Chondrocyte (in vitro differentiated cells): Measurements from ENCODE around the gene FMNL3. TPM values are rescaled to one million over a fixed set of nuclear protein-coding genes. Genes with fewer than 3 reads are reported as not detected.

ENCODE experiments used
- DNase-seq: peaks from one replicate; pipeline ENCODE4 v3.0.0; 2021; ENCODE audit warnings: mixed read lengths, low spot score
- H3K27ac Mint-ChIP-seq: one replicate; pipeline ENCODE4 v1.8.0; 2021; ENCODE audit warnings: mild to moderate bottlenecking, moderate library complexity, mixed read lengths; ENCODE audit not compliant: unreplicated experiment
- H3K27me3 Mint-ChIP-seq: 2 replicates; pipeline ENCODE4 v1.8.0; 2021; ENCODE audit warnings: low read depth, mixed read lengths
- H3K36me3 Mint-ChIP-seq: 2 replicates; pipeline ENCODE4 v1.8.0; 2021; ENCODE audit warnings: low read depth, mixed read lengths
- H3K4me1 Mint-ChIP-seq: 2 replicates; pipeline ENCODE4 v1.8.0; 2021; ENCODE audit warnings: low read depth, mild to moderate bottlenecking, mixed read lengths
- H3K4me3 Mint-ChIP-seq: one replicate; pipeline ENCODE4 v1.8.0; 2021; ENCODE audit warnings: mild to moderate bottlenecking, moderate library complexity, mixed read lengths; ENCODE audit not compliant: unreplicated experiment
- H3K9me3 Mint-ChIP-seq: 2 replicates; pipeline ENCODE4 v1.8.0; 2021; ENCODE audit warnings: low read depth, mixed read lengths
- total RNA-seq: library from RNA; stranded (reverse); gene quantifications from 3 replicates; pipeline ENCODE4 v1.2.1, GENCODE V29; 2021
- TF ChIP-seq, protein P1 (sequence below): fragments of 200-600 bp; sonication (generic); IDR thresholded peaks from 2 replicates; pipeline ENCODE4 v1.5.0; 2021; ENCODE audit warnings: antibody characterized with exemption, mild to moderate bottlenecking, moderate library complexity

Gene FMNL3
- total RNA-seq, 1 donor from 2014 or later, result 55.6 TPM

DNA sequence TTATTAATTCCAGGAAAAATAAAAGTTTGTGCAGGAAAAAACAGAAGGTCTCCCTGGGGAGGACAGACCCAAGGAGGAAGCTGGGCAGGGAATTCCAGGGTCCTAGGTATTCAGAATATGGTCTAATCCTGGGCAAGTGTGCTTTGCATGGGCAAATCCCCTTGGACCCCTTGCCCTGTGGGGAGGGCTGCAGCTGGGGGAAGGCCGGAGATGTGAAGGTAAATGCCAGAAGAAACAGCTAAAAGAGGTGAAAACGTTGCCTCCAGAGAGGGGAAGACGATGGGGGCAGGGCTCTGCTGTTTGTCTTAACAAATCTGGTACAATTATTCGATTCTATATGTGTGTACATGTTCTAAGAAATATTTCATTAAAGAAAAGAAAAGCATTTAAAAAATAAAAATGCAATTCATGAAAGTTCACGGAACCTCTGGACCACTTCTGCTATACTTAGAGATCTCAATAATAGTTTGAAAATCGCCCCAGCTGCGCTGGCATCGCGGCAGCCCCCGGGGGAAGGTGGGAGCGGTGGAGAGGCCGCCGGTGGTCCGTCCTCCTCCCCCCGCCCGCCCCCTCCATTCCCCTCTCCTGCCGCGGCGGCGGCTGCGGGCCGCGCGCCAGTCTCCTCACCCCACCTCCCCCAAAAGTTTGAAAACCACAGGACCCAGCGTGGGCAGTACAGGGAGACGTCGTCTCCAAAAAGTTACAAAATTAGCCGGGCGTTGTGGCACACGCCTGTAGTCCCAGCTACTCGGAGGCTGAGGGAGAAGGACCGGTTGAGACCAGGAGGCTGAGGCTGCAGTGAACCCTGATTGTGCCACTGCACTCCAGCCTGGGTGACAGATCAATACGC is 85.3 kb downstream of the FMNL3 start:
- TF ChIP-seq, protein P1, sequence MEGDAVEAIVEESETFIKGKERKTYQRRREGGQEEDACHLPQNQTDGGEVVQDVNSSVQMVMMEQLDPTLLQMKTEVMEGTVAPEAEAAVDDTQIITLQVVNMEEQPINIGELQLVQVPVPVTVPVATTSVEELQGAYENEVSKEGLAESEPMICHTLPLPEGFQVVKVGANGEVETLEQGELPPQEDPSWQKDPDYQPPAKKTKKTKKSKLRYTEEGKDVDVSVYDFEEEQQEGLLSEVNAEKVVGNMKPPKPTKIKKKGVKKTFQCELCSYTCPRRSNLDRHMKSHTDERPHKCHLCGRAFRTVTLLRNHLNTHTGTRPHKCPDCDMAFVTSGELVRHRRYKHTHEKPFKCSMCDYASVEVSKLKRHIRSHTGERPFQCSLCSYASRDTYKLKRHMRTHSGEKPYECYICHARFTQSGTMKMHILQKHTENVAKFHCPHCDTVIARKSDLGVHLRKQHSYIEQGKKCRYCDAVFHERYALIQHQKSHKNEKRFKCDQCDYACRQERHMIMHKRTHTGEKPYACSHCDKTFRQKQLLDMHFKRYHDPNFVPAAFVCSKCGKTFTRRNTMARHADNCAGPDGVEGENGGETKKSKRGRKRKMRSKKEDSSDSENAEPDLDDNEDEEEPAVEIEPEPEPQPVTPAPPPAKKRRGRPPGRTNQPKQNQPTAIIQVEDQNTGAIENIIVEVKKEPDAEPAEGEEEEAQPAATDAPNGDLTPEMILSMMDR, result no peak
- H3K36me3 Mint-ChIP-seq, result no peaks in the 10 kb centered on the region
- H3K27ac Mint-ChIP-seq, result no peak overlapping the region
- no peak for DNase-seq
- peaks cover 29% of the 10 kb centered on the region for H3K4me1 Mint-ChIP-seq
- peaks cover 1% of the 10 kb centered on the region for H3K27me3 Mint-ChIP-seq
- no peaks in the 10 kb centered on the region for H3K9me3 Mint-ChIP-seq
- peak overlapping the region; percentile 84 for H3K4me3 Mint-ChIP-seq

DNA sequence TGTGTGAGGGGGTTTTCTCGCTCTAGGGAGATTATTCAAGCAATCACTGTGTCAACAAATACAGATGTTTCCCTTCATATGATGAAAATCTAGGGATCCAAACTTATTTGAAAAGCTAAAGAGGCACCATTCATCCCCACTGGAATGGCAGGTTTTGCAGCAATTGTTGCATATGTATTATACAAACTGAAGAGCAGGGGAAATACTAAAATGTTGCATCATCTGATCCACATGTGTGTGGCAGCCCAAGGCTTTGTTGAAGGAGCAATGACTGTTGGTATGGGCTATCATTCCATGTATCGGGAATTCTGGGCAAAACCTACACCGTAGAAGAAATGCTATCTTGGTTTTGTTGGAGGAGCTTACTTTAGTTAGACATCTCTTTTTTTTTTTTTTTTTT is 87.9 kb downstream of the FMNL3 start:
- DNase-seq, result no peak
- Mint-ChIP-seq H3K27me3 (peaks cover 1% of the 10 kb centered on the region), H3K27ac (no peak overlapping the region), H3K4me3 (no peak overlapping the region), H3K36me3 (no peaks in the 10 kb centered on the region), H3K4me1 (peaks cover 26% of the 10 kb centered on the region), H3K9me3 (peaks cover 4% of the 10 kb centered on the region)
- TF ChIP-seq, protein P1, result no peak

DNA sequence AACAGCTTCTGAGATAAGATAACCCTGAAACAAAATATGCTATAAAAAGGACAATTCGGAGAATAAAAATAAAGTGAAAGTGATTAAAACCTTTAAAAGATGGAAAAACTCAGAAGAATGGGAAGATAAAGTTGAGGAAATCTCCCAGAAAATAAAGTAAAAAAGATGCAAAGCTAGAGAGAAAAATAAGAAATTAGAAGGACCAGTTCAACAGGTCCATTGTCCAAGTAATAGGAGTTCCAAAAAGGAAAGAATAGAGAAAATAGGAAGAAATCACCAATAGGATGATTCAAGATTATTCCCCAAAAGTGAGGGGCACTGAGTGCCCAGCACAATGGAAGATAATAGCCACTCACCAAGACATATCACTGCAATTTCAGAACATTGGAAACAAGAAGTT is 88.6 kb downstream of the FMNL3 start:
- H3K27ac Mint-ChIP-seq, result no peak overlapping the region
- no peak overlapping the region for H3K4me3 Mint-ChIP-seq
- TF ChIP-seq, protein P1, result no peak
- H3K36me3 Mint-ChIP-seq, result no peaks in the 10 kb centered on the region
- DNase-seq, result no peak
- H3K9me3 Mint-ChIP-seq, result peaks cover 7% of the 10 kb centered on the region
- H3K4me1 Mint-ChIP-seq, result peaks cover 21% of the 10 kb centered on the region
- H3K27me3 Mint-ChIP-seq, result peaks cover 1% of the 10 kb centered on the region

DNA sequence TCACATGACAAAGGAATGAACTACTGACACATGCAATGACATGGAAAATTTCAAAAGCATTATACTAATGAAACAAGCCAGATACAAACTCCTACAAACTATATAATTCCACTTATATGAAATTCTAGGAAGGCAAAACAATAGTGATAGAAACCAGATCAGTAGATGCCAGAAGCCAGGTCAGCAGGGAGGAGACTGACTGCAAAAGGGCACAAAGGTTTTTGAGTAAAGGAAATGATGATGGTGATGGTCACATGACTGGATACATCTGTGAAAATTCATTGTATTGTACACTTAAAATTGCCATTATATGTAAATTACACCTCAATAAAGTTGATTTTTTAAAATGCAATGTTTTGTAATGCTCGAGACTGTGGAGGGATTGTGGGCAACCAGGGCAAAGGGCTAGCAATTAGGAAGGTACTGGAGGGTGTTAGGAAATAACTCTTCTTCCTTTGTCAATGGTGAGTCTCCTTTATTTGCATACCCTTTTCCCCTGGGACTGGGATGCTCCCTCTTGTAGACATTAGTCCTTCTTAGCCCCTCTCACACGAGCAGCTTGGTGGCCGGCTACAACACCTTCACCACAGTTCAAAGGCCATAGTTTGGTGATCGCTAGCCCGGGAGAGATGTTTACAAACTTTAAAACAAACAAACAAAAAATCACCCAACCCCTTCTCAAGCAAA is 90.5 kb downstream of the FMNL3 start:
- Mint-ChIP-seq H3K36me3 (no peaks in the 10 kb centered on the region), H3K9me3 (peaks cover 7% of the 10 kb centered on the region), H3K4me1 (peaks cover 10% of the 10 kb centered on the region), H3K4me3 (no peak overlapping the region), H3K27ac (no peak overlapping the region), H3K27me3 (peaks cover 1% of the 10 kb centered on the region)
- TF ChIP-seq, protein P1, result no peak
- DNase-seq, result no peak

DNA sequence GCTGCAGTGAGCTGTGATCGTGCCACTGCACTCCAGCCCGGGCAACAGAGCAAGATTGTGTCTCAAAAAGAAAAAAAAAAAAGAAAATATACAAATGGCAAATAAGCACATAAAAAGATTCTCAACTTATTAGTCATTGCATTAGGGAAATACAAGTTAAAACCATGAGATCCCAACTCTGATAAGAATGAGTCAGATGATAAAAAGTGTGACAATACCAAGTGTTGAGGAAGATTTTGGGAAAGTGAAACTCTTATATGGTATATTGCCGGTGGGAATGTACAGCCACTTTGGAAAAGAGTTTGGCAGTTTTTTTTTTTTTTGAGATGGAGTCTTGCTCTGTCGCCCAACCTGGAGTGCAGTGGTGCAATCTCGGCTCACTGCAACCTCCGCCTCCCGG is 91.5 kb downstream of the FMNL3 start:
- no peaks in the 10 kb centered on the region for H3K36me3 Mint-ChIP-seq
- no peak for DNase-seq

More for the DNA sequence above, 91.5 kb downstream of the FMNL3 start:
- H3K27ac Mint-ChIP-seq, result no peak overlapping the region
- peaks cover 7% of the 10 kb centered on the region for H3K9me3 Mint-ChIP-seq
- peaks cover under 1% of the 10 kb centered on the region for H3K4me1 Mint-ChIP-seq
- H3K27me3 Mint-ChIP-seq, result peaks cover 1% of the 10 kb centered on the region
- no peak overlapping the region for H3K4me3 Mint-ChIP-seq
- TF ChIP-seq, protein P1, result no peak
